ENCODE measurements around the gene TBX6.

TBX6 gene

DNA sequence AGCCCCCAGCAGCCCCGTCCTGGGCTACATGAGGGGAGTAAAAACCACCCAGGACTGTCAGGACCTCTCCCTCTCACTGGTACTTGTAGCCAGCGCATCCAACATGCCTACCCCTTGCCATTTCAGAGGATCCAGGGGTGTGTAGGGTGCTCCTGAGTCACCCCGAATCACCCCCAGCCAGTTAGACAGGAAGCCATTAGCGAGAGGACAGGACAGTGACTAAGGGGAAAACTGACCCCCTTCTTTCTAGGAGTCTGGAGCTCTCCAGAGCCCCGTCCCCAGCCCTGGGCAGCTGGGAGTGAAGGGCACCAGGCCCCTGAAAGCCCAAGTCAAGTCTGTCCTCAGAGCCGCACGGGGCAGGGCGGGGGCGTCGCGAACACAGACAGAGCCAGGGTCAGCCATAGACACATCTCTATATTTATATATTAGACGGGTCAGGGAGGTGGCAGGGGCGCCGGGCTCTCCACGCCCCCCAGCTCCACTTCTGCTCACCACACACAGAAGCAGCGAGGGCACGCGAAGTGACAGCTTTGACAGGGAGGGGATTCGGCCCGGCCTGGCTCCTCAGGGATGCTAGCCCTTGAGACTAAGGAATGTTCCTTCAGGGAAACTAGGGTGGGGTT lies 22.1 kb upstream of the TBX6 start:
- no peak for DNase-seq (ENCODE audit: low read depth, low spot score)

DNA sequence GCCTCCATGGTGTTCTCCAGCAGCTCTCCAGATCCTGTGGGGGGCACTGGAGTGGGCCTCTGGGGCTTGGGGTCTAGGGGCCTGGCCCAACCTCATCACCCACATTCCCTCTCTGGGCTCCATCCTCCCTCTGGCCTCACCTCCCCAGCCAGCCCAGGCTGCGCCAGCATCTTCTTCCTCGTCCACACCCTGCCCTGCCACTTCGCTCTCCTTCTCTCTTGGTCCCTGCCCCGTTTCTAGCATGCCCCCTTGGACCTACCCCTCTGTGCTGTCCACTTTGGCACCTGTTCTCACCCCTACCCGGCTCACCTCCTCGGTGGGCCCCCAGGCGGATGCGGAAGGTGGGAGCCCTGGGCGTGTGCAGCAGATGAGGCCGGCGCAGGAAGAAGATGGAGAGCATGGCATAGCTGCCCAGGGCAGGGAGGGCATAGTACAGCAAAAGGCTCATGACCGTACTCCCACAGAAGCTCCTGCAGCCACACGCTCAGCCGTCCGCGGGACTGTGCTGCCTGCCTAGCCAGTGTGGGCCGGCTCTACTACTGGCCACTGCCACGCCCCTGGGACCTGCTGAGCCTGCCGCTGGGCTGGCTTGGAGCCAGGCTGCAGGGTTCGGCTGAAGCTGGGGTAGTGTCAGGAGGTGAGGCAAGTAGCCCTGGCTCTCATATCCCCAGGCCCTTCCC lies 21.4 kb upstream of the TBX6 start, which contains the start of gene GDPD3:
TSS of gene GDPD3 (minus strand) at position 507 of the 680 bp plus-strand sequence. CDS start at position 448, 59 bp downstream.
- no peak for DNase-seq (ENCODE audit: low read depth, low spot score)

DNA sequence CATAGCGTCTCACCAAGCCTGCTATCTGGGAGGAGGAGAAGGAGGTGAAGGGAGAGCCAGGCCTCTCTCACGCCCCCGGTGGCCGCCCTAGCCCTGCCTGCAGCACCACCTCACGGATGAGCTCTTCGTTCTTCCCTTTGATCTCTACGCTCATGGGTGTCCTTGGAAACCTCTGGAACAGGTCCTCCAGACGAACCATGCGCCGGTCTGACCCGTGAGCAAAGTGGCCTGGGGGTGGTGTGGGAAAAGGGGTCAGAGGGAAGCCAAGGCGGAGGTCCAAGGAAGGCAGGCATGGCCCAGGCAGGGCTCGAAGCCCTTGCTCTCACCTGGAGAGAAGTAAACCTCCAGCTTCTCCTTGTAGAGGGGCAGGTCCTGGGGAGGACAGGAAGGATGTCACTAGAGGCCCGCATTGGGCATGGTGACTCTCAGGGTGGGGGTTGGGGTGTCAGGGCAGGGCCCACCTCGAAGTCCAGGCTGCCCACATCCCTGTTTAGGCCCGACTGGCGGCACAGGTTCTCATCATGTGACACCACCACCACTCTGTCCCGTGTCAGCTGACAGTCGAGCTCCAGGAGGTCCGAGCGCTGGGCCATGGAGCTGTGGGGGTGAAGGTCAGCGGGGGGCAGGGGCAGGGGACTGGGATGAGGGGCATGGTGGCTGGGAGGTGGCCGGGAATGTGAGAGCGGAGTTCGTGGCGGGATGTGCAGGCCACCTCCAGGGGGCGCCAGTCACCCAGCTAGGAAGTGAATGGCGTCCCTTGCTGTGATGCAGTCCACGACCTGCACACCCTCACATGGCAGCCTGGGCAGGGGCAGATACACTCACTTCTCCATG lies 20.7 kb upstream of the TBX6 start:
- DNase-seq (ENCODE audit: low read depth, low spot score), result peak; percentile 41

DNA sequence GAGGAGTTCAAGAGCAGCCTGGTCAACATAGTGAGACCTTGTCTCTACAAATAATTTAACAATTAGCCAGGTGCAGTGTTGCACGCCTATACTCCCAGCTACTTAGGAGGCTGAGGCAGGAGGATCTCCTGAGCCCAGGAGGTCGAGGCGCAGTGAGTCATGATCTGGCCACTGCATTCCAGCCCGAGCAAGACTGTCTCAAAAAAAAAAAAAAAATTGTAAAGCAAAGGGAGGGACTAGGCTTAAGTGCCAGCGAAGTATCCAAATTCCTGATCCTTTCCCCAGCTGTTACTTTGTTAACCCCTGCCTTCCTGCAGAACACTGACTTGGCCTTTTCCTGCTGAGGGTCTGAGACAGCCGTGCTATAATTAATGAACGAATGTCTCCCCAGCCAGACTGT lies 18.9 kb upstream of the TBX6 start:
- no peak for DNase-seq (ENCODE audit: low read depth, low spot score)

DNA sequence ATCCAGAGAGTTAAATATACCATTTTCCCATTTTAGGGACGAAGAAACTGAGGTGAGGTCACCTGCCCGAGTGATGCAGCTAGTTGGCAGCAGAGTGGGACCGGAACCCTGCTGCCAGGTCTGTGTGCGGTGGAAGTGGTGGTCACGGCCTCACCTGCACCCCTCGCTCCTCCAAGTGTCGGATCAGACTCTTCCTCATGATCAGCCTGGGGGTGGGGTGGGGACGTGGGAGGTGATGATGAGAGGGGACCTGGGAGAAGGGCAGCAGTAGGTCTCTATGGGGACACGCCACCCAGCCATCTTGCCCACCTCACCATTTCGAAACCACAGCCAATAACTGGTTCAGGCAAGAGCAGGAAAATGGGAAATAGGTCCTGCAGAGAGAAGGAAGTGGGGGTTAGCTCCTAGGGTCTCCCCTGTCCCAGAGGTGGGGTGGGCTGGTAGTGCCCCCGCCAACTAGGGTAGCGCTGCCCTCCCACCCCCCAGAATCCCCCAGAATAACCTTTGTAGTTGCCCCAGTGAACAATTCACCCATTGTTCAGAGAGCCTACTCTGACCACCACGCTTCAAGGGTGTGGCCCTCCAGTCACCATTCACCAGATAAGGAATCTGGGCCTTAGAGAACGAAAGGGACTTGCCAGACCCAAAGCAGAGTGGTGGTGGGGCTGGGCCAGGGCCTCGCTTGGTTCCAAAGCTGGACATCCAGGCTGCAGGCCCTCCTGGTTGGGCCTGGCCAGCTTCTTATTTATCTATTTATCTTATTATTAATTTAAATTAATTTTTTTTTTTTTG lies 16.5 kb upstream of the TBX6 start:
- no peak for DNase-seq (ENCODE audit: low read depth, low spot score)

DNA sequence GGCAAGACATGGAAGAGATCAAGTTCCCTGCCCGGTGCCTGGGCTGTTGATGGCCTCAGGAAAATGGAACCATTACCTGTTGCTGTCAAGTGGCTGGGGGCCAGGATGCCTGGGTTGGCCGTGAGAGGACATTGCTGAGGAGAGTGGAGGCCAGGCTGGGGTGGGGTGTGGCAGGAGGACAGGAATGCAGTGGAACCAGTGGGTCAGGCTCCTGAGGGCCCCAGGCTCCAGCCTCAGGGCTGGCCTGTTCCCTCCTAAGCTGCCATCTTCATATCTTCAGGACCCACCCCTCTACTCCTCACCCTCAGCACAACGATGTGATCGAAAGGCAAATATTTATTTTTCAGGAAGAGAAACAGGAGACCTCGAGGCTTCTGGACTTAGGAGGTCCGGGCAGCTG lies 12.8 kb upstream of the TBX6 start:
- DNase-seq (ENCODE audit: low read depth, low spot score), result no peak

DNA sequence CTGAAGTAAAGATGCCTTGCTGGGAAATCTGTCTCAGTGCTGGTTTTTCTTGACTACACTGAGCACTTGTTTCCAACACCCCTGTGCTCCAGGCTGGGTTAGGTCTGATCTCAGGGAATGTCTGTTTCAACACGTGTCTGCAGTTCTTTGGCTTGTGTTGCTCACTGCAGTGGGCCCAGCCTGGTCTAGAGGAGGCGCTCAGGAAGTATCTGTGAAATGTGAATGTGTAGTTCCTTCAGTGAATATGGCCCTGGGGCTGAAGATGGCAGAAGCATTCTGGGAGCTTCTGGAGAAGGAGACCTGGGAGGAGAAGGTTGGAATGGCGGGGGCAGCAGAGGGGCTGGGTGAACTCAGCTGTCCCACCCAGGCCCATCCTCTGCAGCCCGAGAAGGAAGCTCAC lies 12.4 kb upstream of the TBX6 start:
- no peak for DNase-seq (ENCODE audit: low read depth, low spot score)

DNA sequence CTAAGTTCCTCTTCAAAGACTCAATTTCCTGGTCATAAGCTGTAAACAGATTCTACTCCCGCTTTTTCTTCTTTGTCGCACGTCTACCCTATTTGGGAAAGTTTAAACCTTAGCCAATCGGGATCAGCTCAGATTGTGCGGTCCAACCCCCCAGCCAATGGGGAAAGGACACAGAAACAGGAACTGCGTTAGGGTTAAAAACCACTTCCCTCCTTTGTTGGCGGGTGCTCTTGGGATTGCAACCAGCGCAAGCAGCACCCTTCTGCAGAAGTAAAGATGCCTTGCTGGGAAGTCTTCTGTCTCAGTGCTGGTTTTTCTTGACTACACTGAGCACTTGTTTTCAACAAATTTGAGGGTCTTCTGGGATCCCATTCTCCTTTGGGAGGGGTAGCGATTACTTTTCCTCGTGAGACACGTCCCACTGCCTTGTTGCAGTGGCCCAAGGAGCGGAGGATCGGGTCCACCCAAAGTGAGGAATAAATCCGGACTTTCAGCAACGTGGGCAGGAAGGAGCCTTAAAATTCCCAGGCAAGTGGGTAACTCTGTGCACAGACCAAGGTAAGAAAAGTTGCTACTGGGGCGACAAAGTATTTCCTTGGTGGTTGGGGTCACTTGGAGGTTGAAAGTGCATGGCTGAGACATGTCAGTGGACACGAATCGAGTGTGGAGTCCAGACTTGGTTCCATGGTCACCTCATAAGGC lies 5.3 kb upstream of the TBX6 start:
- no peak for DNase-seq (ENCODE audit: low read depth, low spot score)

DNA sequence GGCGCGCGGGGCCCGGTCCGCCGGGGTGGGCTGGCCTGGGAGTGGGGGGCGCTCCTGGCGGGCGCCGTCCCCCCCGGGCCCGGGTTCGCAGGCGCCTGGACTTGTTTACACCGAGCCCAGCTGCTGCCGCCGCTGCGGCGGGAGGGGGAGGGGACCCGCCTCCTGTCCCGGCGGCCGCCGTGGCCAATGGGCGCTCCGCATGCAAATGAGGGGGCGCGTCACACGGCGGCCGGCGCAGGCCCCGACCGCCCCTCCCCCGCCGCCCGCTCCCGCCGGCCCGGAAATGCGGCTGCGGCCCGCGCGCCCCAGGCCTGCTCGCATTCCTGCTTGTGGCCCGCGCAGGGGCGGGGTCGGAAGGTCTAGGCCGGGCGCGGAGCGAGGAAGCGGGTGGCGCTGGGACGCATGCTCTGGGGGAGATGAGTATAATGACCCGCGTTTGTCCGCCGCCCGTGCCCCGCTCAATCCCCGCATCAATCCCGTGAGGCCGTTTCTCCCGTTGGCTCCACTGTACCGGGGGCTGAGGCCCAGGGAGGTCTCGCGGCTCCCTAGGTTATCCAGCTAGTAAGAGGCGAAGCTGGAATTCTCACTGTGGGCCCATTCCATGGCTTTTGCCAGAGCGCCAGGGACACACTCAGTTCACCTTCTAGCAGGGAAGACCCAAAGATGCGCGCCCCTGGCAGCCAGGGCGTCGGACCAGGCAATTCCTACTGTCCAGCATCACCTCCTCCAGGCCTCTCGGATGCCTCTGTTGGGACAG lies 4.6 kb upstream of the TBX6 start, which contains the start of gene YPEL3:
TSS of gene YPEL3 (minus strand) at position 109 of the 757 bp plus-strand sequence. CDS start 731 bp downstream, outside the sequence.
- DNase-seq (ENCODE audit: low read depth, low spot score), result peak; percentile 78

DNA sequence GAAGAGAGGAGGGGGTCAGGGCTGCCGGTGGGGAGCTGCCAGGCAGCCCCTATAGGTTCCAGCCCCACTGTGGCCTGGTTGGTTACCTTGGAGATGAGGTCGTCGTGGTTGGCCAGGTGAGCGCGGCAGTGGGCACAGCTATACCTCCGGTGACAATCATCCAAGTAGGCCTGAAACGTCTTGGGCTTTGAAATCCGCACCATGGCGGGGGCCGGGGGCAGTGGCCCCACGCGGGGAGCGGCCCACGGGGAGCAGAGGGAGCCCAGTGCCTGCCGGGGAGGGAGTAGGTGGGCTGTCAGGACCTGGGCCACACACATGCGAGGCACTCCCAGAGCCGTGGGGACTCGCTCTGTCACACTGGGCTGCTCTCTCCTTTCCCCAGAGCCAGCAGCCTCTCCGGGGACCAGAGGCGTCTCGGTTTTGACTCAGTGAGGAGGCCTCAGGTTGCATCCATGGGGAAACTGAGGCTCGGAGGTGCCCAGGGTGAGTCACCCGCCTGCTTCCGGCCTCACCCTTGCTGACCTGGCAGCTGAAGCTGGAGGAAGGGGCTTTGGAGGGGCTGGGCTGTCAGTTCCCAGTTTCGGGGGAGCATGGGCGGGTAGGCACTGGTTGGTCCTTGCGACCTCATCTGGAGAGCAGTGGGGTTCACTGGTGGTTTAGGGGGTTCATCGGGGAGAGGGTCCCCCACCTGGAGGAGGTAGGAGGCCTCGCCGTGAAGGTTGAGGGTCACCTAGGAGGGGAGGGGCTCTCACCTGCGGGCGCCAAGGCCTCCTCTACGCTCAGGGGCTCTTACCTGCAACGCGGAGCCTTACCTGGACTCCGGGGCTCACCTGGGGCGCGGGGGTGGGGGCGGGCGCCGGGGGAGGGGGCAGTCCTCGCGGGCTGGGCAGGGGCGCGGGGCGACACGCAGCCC lies 3.7 kb upstream of the TBX6 start:
- no peak for DNase-seq (ENCODE audit: low read depth, low spot score)

DNA sequence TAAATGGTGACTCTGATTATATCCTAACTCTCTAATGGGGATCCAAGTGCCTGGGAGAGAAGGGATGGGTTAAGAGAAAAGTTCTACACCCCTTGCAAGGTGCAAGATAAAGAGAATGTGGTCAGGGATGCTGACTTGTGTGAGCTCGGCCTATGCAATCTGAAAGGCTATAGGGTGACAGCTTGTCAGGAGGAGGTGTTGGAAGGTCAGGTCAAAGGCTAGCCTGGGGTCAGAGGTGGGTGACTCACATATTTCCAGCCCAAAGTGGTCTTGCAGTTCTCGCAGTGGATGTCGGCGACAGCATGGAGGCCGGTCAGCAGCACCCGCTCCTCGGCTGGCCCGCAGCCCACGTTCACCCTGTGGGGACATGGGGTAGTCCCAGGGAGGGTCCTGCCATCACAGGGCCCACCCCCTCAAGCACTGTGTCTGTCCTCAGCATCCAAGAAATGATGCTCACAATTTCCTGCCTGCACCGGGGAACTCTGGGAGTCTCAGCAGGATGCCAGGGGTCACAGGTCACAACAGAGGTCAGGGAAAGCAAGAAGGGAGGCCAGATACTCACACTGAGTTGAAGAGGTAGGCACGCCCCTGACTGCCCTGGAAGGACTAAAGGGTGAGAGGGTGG lies 2.9 kb upstream of the TBX6 start:
- no peak for DNase-seq (ENCODE audit: low read depth, low spot score)

DNA sequence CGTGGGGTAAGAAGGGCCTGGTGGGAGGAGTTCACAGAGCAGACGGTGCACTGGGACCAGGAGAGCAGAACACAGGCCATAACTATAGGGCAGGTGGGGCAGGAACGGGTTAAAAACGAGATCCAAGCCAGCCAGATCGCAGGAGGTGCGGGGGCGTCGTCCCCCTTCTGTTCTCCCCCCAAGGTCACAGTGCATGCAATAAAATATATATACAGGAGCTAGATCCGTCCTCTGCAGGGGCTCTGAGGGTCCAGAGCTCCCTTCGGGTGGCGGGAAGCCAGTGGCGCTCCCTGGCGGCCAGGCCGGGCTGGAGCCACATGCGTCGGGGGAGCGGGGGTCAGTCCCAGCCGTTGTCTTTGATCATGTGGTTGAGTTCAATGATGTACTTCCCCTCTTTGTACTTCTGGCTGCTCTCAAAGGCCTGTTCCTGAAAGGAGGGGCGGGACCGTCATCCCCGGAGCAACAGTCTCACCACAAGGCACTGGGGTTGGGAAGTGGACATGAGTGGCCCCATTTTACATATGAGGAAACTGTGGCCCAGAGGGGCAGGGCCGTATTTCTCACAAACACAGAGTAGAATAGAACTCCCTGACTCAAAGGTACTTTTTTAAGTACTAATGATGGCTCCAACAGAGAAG lies 768 bp upstream of the TBX6 start:
- no peak for DNase-seq (ENCODE audit: low read depth, low spot score)

DNA sequence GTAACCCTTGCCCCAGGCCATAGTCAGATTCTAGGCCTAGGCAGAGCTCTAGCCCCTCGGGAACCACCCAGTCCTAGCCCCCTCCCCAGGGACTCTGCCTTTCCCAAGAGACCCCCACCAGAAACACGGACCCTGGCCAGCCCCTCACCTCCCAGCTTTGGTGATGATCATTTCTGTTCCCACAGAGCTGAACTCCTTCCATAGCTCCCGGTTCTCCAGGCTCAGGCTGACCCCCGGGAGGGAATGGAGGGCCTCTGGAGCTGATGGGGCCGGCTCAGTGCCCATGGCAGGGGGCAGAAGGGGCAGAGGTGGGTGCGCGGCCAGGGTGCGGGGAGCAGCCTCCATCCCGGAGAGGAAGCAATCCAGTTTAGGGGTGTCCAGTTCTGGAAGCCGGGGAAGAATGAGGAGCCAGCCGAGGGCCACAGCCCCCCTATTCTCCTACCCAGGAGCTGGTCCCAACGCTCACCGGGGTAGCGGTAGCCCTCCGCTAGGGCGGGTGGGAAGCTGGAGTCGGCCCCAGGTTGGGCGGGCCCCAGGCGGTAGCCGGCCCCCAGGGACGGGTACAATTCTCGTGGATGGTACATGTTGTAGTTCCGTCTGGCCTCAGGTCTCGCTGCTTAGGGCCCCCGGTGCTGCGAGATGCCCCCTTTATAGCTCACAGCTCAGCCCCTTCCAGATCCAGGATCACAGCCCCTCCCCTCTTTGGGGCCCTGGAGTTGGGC lies 953 bp downstream of the TBX6 start:
- no peak for DNase-seq (ENCODE audit: low read depth, low spot score)

DNA sequence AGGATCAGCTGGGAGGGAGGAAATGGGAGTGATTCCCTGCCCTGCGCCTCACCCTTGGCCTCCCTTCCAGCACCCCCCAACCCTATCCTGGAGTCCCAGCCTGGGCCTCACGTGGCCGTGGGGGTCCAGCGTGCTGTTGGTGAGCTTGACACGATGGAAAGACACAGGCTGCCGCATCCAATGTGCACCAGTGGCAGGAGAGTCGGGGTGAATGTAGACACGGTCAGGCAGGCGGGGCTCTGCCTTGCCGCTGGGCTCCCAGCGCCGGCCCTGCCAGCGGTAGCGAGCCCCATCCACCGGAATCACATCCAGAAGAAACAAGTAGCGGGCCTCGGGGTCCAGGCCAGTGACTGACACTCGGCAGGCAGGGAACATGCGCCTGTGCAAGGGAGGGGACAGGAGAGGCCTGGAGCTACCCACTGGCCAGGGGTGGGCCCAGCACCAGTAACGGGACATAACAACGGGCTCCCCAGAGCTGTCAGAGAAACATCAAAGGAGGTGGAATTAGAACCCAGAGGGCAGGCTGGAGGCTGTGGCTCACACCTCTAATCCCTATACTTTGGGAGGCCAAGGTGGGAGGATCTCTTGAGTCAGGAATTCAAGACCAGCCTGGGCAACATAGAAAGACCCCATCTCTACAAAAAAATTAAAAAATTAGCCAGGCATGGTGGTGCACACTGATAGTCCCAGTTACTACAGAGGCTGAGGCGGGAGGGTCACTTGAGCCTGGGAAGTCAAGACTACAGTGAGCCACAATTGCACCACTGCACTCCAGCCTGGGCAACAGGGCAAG lies 2.7 kb downstream of the TBX6 start:
- DNase-seq (ENCODE audit: low read depth, low spot score), result no peak

DNA sequence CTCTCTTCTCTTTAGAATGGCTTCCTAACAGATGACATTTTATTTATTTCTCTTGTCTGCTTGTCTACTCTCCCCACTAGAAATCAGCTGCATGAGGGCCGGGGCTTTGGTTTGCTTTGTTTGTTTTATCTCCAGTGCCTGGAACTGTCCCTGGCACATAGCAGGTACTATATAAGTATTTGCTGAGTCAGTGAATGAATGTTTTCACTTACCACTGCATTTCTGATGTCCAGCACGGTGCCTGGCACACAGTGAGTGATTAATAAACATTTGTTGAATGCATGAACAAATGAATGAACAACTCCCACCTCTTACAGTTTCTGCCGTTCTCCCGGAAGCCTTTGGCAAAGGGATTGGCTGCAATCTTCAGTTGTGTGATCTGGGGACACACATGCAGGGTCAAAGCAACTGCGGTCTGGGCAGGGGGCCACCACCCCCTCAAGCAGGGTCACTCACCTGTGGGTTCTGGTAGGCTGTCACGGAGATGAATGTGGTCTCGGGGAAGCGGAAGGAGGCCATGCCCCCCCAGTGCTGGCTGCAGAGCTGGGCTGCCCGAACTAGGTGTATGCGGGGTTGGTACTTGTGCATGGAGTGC lies 3.4 kb downstream of the TBX6 start:
- DNase-seq (ENCODE audit: low read depth, low spot score), result no peak

DNA sequence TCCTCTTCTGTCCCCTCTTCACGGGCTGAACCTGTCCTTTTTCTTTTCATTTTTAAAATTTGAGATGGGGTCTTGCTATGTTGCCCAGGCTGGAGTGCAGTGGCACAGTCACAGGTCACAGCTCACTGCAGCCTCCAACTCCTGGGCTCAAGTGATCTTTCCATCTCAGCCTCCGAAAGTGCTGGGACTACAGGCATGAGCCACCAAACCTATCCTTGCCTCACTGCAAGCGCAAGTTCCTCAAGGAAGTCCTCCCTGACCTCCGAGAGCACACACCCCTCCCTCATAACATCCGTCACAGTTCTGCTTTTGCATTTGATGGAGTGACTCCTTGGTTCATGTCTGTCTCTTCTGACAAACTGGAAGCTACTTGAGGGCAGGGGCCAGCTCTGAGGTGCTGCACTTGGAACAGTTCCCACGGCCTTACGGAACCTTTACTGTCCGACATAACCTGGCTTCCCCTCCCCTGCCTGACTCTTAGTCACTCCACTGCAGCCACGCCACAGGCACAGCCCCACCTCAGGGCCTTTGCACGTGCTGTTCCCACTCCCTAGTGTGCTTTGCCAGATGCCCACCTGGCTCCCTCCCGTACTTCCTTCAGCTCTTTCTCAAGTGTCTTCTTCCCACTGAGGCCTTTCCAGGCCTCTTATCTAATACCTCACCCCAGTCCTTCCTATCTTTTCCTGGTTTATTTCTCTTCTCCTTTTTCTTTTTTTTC lies 4.4 kb downstream of the TBX6 start:
- DNase-seq (ENCODE audit: low read depth, low spot score), result no peak
